GM12891 (cell line): ENCODE measurements around the gene ZNF48.
"Not testable (repeated sequence)": the region's sequence is repeated elsewhere in the genome, so short reads cannot be mapped to it uniquely, and the experiment has no call there.

Experiments
- DNase-seq: peaks from one replicate; pipeline ENCODE4 v3.0.0; 2011; ENCODE audit warnings: low spot score; ENCODE audit not compliant: insufficient read length
- FAIRE-seq: peaks from 2 replicates; lab custom pipeline; 2011; peaks lifted over from hg19 to GRCh38; lab: Jason Lieb, UNC
- PAX5 ChIP-seq: IDR thresholded peaks from 2 replicates; pipeline ENCODE4 v1.6.1; 2011; ENCODE audit warnings: low read length, moderate library complexity, mild to moderate bottlenecking; ENCODE audit not compliant: insufficient read depth, severe bottlenecking
- POLR2A ChIP-seq: IDR thresholded peaks from 2 replicates; pipeline ENCODE4 v1.6.1; 2011; ENCODE audit warnings: low read depth, low read length, control low read depth
- POLR2AphosphoS5 ChIP-seq: IDR thresholded peaks from 2 replicates; pipeline ENCODE4 v1.6.1; 2011; ENCODE audit warnings: low read depth, low read length, control low read depth
- POU2F2 ChIP-seq: IDR thresholded peaks from 2 replicates; pipeline ENCODE4 v1.6.1; 2011; ENCODE audit warnings: low read depth, mild to moderate bottlenecking, control low read depth, low read length, moderate library complexity
- SPI1 ChIP-seq: IDR thresholded peaks from 2 replicates; pipeline ENCODE4 v1.6.1; 2011; ENCODE audit warnings: low read depth, low read length, control low read depth
- TAF1 ChIP-seq: IDR thresholded peaks from 2 replicates; pipeline ENCODE4 v1.6.1; 2011; ENCODE audit warnings: low read depth, low read length, control low read depth

Gene ZNF48

DNA sequence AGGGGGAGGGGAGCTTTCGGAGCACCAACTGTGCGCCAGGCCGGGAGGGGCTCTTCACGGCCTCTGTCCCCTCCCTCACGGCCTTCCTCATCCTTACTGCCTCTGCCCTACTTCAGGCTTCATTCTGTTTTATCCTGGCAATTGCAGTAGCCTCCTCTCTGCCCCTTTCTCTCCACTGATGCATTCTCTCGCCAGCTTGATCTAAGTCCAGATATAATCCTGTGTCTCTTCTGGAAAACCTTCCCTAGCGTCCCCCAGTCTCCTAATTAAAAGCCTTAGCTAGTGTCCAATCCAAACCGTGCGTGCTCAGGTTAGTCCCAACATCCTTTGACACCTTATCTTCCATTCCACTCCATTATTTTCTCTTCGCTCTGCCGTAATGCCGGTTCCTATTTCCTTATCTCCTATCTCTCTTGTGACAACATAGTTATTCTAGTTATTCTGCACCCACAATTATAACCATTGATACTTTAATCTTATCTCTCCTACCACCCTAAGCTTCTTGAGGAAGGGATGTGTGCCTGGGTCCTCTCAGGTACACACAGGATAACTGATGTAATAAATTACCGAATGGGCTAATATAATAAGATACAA is 869 bp downstream of the ZNF48 start:
- DNase-seq = no peak
- FAIRE-seq = no peak
- TF ChIP-seq POLR2AphosphoS5 = no peak
- TF ChIP-seq TAF1 = no peak
- TF ChIP-seq PAX5 = no peak
- no peak for TF ChIP-seq POLR2A
- no peak for TF ChIP-seq POU2F2
- TF ChIP-seq SPI1 = no peak

DNA sequence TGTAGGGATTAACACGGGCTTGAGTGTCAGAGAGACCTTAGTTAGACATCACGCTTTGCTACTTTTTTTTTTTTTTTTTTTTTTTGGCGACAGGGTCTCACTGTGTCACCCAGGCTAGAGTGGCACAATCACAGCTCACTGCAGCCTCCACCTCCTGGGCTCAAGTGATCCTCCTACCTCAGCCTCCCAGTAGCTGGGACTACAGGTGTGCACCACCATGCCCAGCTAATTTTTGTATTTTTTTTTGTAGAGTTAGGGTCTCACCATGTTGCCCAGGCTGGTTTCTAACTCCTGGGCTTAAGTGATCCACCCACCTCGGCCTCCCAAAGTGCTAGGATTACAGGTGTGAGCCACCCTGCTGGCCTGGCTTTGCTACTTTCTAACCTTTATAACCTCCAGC is 1.4 kb downstream of the ZNF48 start:
- not testable (repeated sequence) for FAIRE-seq, DNase-seq

GRCh38 chr16:30397056-30397455 is 1.8 kb downstream of the ZNF48 start:
- DNase-seq (no peak), FAIRE-seq (no peak)
- TF ChIP-seq PAX5 (no peak), POLR2AphosphoS5 (no peak), SPI1 (no peak), POLR2A (no peak), POU2F2 (no peak), TAF1 (no peak)

GRCh38 chr16:30397776-30398660 is 2.8 kb downstream of the ZNF48 start:
- no peak for FAIRE-seq

DNA sequence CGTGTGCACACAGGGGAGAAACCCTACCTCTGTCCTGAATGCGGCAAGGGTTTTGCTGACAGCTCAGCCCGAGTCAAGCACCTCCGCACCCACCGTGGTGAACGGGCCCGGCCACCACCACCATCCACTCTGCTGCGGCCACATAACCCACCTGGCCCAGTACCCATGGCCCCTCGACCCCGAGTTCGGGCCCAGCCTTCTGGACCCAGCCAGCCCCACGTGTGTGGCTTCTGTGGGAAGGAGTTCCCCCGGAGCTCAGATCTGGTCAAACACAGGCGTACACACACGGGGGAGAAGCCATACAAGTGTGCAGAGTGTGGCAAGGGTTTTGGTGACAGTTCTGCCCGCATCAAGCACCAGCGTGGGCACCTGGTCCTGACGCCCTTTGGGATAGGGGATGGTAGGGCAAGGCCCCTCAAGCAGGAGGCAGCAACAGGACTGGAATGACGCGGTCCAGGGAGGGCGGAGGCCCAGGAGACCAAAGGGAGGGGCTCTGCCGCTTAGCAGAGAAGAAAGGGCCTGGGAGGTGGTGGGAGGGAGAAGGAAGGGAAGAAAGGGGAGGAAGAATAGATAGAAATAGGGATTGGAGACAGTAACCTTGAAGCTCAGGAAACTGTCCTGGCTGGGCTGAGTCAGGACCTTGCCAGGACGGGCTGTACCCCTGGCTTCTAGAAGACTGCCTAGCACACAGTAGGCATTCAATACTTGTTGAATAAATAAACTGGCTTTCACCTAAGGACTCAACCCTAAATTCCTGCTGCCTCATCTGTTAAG is 3.6 kb downstream of the ZNF48 start:
- FAIRE-seq (no peak), DNase-seq (no peak)
- TF ChIP-seq TAF1 (no peak), POU2F2 (no peak), POLR2AphosphoS5 (no peak), POLR2A (no peak), SPI1 (no peak), PAX5 (no peak)

More at GRCh38 chr16:30397776-30398660, 2.8 kb downstream of the ZNF48 start:
- no peak for DNase-seq
- TF ChIP-seq POU2F2 (no peak), POLR2AphosphoS5 (no peak), POLR2A (no peak), PAX5 (no peak)

DNA sequence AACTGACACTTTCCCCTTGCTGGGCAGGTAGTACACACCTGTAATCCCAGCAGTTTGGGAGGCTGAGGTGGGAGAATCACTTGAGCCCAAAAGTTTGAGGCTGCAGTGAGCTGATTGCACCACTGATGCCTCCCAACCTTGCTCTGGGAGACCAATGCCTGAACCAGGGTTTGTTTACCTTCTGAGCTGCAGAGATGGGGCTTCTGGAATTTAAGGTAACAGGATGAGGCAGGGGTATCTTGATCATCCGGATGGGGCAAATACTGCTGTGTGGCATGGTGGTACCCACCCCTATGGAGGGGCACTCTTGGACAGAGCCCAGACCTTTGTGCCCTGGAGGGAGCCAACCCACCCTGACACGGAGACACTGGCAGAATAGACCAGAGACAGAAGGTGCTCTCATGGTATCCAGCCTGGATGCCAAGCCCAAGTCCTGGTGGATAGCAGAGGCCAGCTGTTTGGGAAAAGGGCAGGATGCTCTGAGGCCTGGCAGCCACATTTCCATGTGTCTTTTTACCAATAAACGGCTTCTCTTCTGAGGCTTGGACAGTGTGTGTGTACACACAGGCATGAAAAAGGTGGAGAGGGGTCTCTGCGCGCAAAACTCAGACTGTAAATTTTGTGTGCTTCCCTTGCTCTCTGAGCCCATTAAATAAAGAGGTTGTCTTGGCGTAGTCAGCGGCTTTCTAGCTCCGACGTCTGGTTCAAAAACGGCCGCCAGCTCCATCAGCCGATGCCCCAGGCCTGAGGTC is 4.4 kb downstream of the ZNF48 start:
- DNase-seq (no peak), FAIRE-seq (peak; percentile 48)
- TF ChIP-seq POLR2A (no peak), POU2F2 (no peak), POLR2AphosphoS5 (no peak), TAF1 (no peak), SPI1 (no peak), PAX5 (no peak)

DNA sequence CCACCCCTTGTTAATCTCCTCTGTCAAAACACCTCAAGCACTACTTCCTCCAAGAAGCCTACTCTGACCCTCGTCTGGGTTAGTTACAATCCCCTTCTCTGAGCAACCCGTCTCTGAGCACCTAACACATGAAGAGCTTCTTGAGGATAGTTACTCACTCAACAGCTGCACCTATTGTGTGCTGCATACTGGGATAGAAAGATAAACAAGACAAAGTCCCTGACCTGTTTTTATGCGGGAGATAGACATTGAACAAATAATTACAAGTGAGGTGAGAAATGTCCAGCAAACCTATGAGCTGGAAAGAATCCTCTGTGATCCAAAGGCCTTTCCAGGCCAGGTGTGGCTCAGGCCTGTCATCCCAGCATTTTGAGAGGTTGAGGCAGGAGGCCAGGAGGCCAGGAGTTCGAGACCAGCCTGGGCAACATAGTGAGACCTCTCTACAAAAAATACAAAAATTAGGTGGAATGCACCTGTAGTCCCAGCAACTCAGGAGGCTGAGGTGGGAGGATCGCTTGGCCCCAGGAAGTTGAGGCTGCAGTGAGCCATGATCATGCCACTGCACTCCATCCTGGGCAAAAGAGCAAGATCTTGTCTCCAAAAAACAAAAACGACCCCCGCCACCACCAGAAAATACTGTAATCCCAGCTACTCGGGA is 6.7 kb downstream of the ZNF48 start:
- DNase-seq = no peak
- no peak for FAIRE-seq
- no peak for TF ChIP-seq POLR2AphosphoS5
- no peak for TF ChIP-seq SPI1
- no peak for TF ChIP-seq POLR2A

GRCh38 chr16:30406795-30407101 is 11.5 kb downstream of the ZNF48 start:
- no peak for DNase-seq

More at GRCh38 chr16:30406795-30407101, 11.5 kb downstream of the ZNF48 start:
- no peak for FAIRE-seq
- TF ChIP-seq POLR2A (no peak), SPI1 (no peak), TAF1 (no peak), PAX5 (no peak)
